ENCODE measurements around the gene MAGEA12.
A peak's percentile ranks its signal among the peaks of the same experiment; 100 is the strongest.
"Not testable (repeated sequence)": the region's sequence is repeated elsewhere in the genome, so short reads cannot be mapped to it uniquely, and the experiment has no call there.

The MAGEA12 gene

DNA sequence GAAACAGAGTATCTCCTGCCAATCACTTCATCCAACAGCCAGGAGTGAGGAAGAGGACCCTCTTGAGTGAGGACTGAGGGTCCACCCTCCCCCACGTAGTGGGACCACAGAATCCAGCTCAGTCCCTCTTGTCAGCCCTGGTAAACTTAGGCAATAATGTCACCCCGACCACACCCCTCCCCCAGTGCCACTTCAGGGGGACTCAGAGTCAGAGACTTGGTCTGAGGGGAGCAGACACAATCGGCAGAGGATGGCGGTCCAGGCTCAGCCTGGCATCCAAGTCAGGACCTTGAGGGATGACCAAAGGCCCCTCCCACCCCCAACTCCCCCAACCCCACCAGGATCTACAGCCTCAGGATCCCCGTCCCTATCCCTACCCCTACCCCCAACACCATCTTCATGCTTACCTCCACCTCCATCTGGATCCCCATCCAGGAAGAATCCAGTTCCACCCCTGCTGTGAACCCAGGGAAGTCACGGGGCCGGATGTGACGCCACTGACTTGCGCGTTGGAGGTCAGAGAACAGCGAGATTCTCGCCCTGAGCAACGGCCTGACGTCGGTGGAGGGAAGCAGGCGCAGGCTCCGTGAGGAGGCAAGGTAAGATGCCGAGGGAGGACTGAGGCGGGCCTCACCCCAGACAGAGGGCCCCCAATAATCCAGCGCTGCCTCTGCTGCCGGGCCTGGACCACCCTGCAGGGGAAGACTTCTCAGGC lies at the start of gene MAGEA12, which contains the start of gene CSAG1:
MAGEA12 (plus strand) TSS at position 497 of the 715 bp plus-strand sequence. CDS start 2,405 bp downstream, outside the sequence.
CSAG1 (minus strand) TSS at position 461 of the 715 bp plus-strand sequence. CDS start 1,261 bp downstream, outside the sequence.
- TF ChIP-seq, protein P1, sequence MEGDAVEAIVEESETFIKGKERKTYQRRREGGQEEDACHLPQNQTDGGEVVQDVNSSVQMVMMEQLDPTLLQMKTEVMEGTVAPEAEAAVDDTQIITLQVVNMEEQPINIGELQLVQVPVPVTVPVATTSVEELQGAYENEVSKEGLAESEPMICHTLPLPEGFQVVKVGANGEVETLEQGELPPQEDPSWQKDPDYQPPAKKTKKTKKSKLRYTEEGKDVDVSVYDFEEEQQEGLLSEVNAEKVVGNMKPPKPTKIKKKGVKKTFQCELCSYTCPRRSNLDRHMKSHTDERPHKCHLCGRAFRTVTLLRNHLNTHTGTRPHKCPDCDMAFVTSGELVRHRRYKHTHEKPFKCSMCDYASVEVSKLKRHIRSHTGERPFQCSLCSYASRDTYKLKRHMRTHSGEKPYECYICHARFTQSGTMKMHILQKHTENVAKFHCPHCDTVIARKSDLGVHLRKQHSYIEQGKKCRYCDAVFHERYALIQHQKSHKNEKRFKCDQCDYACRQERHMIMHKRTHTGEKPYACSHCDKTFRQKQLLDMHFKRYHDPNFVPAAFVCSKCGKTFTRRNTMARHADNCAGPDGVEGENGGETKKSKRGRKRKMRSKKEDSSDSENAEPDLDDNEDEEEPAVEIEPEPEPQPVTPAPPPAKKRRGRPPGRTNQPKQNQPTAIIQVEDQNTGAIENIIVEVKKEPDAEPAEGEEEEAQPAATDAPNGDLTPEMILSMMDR (IDR thresholded peaks at IDR 0.05; ENCODE audit: low read depth, low read length) = no peak
- H3K4me3 ChIP-seq (ENCODE audit: low read depth, low read length) = peak within 1 kb of the TSS; percentile 41

DNA sequence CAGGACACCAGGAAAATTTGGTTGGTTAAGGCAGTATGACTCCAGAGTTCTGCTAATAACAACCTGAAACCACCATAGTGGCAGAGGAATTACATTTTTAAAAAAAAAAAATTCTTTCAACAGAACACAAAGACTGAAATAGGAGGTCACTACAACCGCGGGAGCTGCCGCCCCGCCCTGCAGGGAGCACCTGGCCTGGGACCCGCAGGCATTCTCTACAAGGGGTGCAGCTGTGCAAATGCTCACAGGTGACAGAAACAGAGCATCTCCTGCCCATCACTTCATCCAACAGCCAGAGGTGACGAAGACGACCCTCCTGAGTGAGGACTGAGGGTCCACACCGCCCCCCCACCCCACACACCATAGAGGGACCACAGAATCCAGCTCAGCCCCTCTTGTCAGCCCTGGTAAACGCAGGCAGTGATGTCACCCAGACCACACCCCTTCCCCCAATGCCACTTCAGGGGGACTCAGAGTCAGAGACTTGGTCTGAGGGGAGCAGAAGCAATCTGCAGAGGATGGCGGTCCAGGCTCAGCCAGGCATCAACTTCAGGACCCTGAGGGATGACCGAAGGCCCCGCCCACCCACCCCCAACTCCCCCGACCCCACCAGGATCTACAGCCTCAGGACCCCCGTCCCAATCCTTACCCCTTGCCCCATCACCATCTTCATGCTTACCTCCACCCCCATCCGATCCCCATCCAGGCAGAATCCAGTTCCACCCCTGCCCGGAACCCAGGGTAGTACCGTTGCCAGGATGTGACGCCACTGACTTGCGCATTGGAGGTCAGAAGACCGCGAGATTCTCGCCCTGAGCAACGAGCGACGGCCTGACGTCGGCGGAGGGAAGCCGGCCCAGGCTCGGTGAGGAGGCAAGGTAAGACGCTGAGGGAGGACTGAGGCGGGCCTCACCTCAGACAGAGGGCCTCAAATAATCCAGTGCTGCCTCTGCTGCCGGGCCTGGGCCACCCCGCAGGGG lies 35.3 kb upstream of the MAGEA12 start, which contains the start of gene MAGEA3:
MAGEA3 (plus strand) TSS at position 843 of the 980 bp plus-strand sequence. CDS start 2,039 bp downstream, outside the sequence.
- not testable (repeated sequence) for H3K4me3 ChIP-seq (ENCODE audit: low read depth, low read length)

GRCh38 chrX:152700390-152700789 lies 33.2 kb upstream of the MAGEA12 start:
- not testable (repeated sequence) for H3K4me3 ChIP-seq (ENCODE audit: low read depth, low read length)

- H3K4me3 ChIP-seq (ENCODE audit: low read depth, low read length) = not testable (repeated sequence)
Measured at GRCh38 chrX:152706500-152706899, 27.1 kb upstream of the MAGEA12 start.

DNA sequence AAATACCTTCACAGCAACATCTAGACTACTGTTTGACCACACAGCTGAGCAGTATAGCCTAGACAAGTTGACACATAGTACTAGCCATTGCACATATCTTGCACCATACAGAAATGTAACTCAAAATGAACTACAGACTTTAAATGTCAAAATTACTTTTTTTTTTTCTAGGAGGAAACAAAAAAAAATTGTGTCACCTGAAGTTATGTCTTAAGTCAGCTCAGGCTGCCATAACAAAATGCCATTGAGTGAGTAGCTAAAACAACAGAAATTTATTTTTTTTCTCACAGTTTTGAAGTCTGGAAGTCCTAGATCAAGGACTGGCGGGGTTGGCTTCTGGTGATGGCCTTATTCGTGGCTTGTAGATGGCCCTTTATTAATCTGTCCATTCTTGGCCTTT lies 24.4 kb upstream of the MAGEA12 start, which contains the start of gene CSAG2:
CSAG2 (minus strand) TSS at position 101 of the 400 bp plus-strand sequence. CDS start 161 bp downstream, outside the sequence.
- not testable (repeated sequence) for H3K4me3 ChIP-seq (ENCODE audit: low read depth, low read length)

DNA sequence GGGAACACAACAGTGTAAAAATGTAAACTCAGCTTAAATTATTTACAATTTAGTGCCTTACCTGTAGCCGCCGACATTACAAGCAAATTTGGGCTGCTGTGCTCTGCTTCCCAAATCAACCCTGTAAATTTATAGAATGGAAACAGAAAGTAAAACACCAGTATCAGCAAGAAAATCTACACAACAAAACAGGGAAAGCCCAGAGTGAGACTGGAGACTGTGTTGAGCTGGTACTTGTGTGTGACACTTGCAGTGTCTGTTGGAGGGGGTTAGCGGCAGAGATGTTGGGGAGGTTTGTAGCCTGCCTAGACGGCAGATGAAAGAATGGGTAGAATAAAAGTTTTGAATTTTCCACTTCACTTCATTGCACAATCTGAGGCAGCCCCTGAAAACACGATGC lies 20.4 kb upstream of the MAGEA12 start:
- H3K4me3 ChIP-seq (ENCODE audit: low read depth, low read length) = not testable (repeated sequence)

GRCh38 chrX:152713815-152714787 lies 19.5 kb upstream of the MAGEA12 start, which contains the start of gene MAGEA2B:
TSS of gene MAGEA2B (plus strand) at chrX:152714628. CDS start at chrX:152717107, 2,479 bp downstream.
- H3K4me3 ChIP-seq (ENCODE audit: low read depth, low read length) = not testable (repeated sequence)

- TF ChIP-seq, protein P1 (IDR thresholded peaks at IDR 0.05; ENCODE audit: low read depth, low read length) = no peak
Measured at GRCh38 chrX:152725409-152725808, 8.1 kb upstream of the MAGEA12 start.

DNA sequence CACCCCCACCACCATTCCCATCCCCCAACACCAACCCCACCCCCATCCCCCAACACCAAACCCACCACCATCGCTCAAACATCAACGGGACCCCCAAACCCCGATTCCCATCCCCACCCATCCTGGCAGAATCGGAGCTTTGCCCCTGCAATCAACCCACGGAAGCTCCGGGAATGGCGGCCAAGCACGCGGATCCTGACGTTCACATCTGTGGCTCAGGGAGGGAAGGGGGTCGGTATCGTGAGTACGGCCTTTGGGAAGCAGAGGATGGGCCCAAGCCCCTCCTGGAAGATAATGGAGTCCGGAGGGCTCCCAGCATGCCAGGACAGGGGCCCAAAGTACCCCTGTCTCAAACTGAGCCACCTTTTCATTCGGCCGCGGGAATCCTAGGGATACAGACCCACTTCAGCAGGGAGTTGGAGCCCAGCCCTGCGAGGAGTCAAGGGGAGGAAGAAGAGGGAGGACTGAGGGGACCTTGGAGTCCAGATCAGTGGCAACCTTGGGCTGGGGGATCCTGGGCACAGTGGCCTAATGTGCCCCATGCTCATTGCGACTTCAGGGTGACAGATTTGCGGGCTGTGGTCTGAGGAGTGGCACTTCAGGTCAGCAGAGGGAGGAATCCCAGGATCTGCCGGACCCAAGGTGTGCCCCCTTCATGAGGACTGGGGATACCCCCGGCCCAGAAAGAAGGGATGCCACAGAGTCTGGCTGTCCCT lies 744 bp downstream of the MAGEA12 start:
- 0 out of 2 replicates have a peak overlapping the region, but pooled peaks have one; percentile 5 for H3K4me3 ChIP-seq (ENCODE audit: low read depth, low read length)

More at GRCh38 chrX:152725409-152725808, 8.1 kb upstream of the MAGEA12 start:
- H3K4me3 ChIP-seq (ENCODE audit: low read depth, low read length) = no peak overlapping the region

DNA sequence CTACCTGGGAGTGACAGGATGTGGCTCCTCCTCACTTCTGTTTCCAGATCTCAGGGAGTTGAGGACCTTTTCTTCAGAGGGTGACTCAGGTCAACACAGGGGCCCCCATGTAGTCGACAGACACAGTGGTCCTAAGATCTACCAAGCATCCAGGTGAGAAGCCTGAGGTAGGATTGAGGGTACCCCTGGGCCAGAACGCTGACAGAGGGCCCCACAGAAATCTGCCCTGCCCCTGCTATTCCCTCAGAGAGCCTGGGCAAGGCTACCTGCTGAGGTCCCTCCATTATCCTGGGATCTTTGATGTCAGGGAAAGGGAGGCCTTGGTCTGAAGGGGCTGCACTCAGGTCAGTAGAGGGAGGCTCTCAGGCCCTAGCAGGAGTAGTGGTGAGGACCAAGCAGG lies 1.5 kb downstream of the MAGEA12 start:
- TF ChIP-seq, protein P1 (IDR thresholded peaks at IDR 0.05; ENCODE audit: low read depth, low read length) = no peak
- no peak overlapping the region for H3K4me3 ChIP-seq (ENCODE audit: low read depth, low read length)
